OCI-LY1 (cell line): Measurements from ENCODE around the gene GFER.

Experiments used
- H2AFZ ChIP-seq: fragments of 200-600 bp; sonication (generic), shearing (Covaris generic); 2 replicates; pipeline ENCODE4 v1.6.0; 2014; ENCODE audit warnings: antibody characterized with exemption, mild to moderate bottlenecking, low read length
- H3F3A ChIP-seq: fragments of 200-600 bp; sonication (generic), shearing (Covaris generic); 2 replicates; pipeline ENCODE4 v1.6.0; 2014; ENCODE audit warnings: mild to moderate bottlenecking, antibody characterized with exemption, low read length, moderate library complexity; ENCODE audit not compliant: insufficient read depth
- H3K27ac ChIP-seq: fragments of 200-600 bp; sonication (generic); 2 replicates; pipeline ENCODE4 v1.5.1; 2014; ENCODE audit warnings: low read length, mixed run types, mild to moderate bottlenecking, low read depth; ENCODE audit not compliant: poor library complexity, severe bottlenecking
- H3K27me3 ChIP-seq: fragments of 200-600 bp; sonication (generic); 2 replicates; pipeline ENCODE4 v1.6.0; 2014; ENCODE audit warnings: antibody characterized with exemption, mild to moderate bottlenecking, low read length, moderate library complexity; ENCODE audit not compliant: insufficient read depth
- H3K36me3 ChIP-seq: fragments of 200-600 bp; sonication (generic); 2 replicates; pipeline ENCODE4 v1.6.1; 2014; ENCODE audit warnings: mild to moderate bottlenecking, antibody characterized with exemption, low read length, moderate library complexity, mixed read lengths; ENCODE audit not compliant: insufficient read depth
- H3K4me1 ChIP-seq: fragments of 200-600 bp; sonication (generic); 2 replicates; pipeline ENCODE4 v1.5.1; 2014; ENCODE audit warnings: mild to moderate bottlenecking, low read length, moderate library complexity; ENCODE audit not compliant: insufficient read depth, severe bottlenecking
- H3K4me2 ChIP-seq: fragments of 200-600 bp; sonication (generic), shearing (Covaris generic); 2 replicates; pipeline ENCODE4 v1.6.1; 2014; ENCODE audit warnings: low read length
- H3K4me3 ChIP-seq: fragments of 200-600 bp; sonication (generic); 2 replicates; pipeline ENCODE4 v1.5.1; 2014; ENCODE audit warnings: low read length, low read depth, mild to moderate bottlenecking, mixed read lengths; ENCODE audit not compliant: poor library complexity, severe bottlenecking
- H3K79me2 ChIP-seq: fragments of 200-600 bp; shearing (Covaris generic); 2 replicates; pipeline ENCODE4 v1.6.1; 2016; ENCODE audit warnings: mixed run types, low read length, mixed read lengths; ENCODE audit not compliant: insufficient read depth
- H3K9ac ChIP-seq: fragments of 200-600 bp; sonication (generic), shearing (Covaris generic); 2 replicates; pipeline ENCODE4 v1.6.1; 2014; ENCODE audit warnings: mild to moderate bottlenecking, low read length, mixed read lengths
- H3K9me2 ChIP-seq: fragments of 200-600 bp; sonication (generic), shearing (Covaris generic); 2 replicates; pipeline ENCODE4 v1.6.1; 2014; ENCODE audit warnings: low read depth, mild to moderate bottlenecking, low read length, mixed read lengths
- H3K9me3 ChIP-seq: fragments of 200-600 bp; shearing (Covaris generic); 2 replicates; pipeline ENCODE4 v1.6.1; 2014; ENCODE audit warnings: low read length, mixed read lengths
- H4K20me1 ChIP-seq: fragments of 200-600 bp; sonication (generic), shearing (Covaris generic); 2 replicates; pipeline ENCODE4 v1.6.0; 2016; ENCODE audit warnings: mild to moderate bottlenecking, low read length; ENCODE audit not compliant: insufficient read depth
- CTCF ChIP-seq: fragments of 200-600 bp; sonication (generic), shearing (Covaris generic); IDR thresholded peaks from 2 replicates; pipeline ENCODE4 v1.5.1; 2017; ENCODE audit warnings: mild to moderate bottlenecking, antibody characterized with exemption, low read length, moderate library complexity, mixed read lengths
- EZH2 ChIP-seq: fragments of 200-600 bp; sonication (generic), shearing (Covaris generic); IDR thresholded peaks from 2 replicates; pipeline ENCODE4 v1.8.0; 2017; ENCODE audit warnings: borderline replicate concordance, mixed run types, mild to moderate bottlenecking, antibody characterized with exemption, low read length, moderate library complexity, mixed read lengths

Gene GFER

DNA sequence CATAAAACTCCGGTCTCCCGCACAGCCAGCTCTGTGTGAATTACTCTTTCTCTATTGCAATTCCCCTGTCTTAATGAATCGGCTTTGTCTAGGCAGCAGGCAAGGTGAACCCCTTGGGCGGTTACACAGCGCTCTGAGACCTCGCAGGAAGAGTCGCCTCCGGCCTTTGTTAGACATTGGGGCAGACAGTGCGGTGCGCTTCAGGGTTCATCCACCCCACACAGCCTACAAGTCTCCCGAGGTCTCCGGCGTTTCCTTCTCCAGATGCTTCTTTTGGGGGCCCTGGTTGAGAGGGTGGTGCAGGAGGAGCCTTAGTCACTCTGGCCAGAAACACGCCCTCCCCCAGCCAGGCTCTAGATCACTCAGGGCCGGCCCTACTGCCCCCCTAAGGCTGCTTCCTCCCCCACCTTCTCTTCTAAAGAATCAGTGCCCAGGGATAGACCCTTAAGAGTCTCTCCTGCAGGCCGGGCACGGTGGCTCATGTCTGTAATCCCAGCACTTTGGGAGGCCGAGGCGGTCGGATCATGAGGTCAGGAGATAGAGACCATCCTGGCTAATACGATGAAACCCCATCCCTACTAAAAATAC is 39.3 kb upstream of the GFER start:
- no peak for TF ChIP-seq CTCF
- TF ChIP-seq EZH2: no peak
- Histone ChIP-seq H3K4me2 (no peak overlapping the region), H2AFZ (no peak overlapping the region), H3K27me3 (0 out of 2 replicates have a peak, but pooled peaks cover 6% of the 10 kb centered on the region), H3K27ac (no peak overlapping the region), H3K36me3 (no peaks in the 10 kb centered on the region), H3K79me2 (no peaks in the 10 kb centered on the region), H3K9ac (no peak overlapping the region), H3K9me2 (no peaks in the 10 kb centered on the region), H3K9me3 (no peaks in the 10 kb centered on the region), H4K20me1 (no peaks in the 10 kb centered on the region), H3F3A (no peaks in the 10 kb centered on the region), H3K4me1 (peaks cover 14% of the 10 kb centered on the region), H3K4me3 (no peak overlapping the region)

DNA sequence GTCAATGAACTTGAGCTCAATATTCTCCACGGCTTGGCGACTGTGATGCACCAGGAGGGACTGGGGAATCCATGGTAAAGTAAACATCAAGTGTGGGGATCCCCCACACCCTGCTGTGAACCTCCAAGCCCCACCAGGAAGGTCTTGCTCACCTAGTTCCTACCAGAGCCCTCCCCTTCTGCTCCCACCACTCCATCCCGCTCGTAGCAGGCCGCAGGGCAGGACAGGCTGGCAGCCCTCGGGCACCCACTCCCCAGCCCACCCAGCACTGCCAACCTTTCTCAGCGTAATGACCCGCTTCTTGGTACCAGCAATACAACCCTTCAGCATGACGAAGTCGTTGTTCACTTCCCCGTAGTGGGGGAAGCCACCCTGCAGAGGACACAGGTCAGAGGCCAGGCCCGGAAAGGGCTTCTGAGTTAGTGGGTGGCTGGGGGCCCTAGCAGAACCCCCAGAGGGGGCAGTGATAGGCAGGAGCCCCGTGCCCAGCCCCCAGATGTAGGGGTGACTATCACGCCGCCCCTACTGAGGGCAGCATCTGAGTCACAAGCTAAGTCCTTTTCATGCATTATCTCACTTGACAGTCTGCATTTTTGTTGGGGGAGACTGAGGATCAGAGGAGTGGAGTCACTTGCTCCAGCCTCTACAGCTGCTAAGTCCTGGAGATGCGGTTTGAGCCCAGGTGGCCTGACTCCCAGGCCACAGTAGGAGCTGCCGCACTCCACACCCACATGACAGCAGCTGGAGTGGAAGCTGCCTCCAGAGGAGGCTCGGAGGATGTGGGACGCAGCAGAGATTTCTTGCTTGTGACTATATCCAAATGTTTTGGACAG is 38.2 kb upstream of the GFER start:
- Histone ChIP-seq H3K4me1 (peaks cover 14% of the 10 kb centered on the region), H3F3A (no peaks in the 10 kb centered on the region), H3K4me3 (no peak overlapping the region), H3K79me2 (no peaks in the 10 kb centered on the region), H3K9ac (no peak overlapping the region), H3K9me2 (no peaks in the 10 kb centered on the region), H3K27me3 (peaks cover 11% of the 10 kb centered on the region; the same call in 1 of the 2 replicates), H3K4me2 (no peak overlapping the region), H3K9me3 (no peaks in the 10 kb centered on the region), H4K20me1 (no peaks in the 10 kb centered on the region), H2AFZ (no peak overlapping the region), H3K36me3 (no peaks in the 10 kb centered on the region), H3K27ac (no peak overlapping the region)
- no peak for TF ChIP-seq EZH2
- TF ChIP-seq CTCF: no peak

GRCh38 chr16:1946495-1947368 is 37.3 kb upstream of the GFER start:
- no peaks in the 10 kb centered on the region for H4K20me1 ChIP-seq
- H3K9me3 ChIP-seq: no peaks in the 10 kb centered on the region
- no peak overlapping the region for H2AFZ ChIP-seq
- no peaks in the 10 kb centered on the region for H3K36me3 ChIP-seq
- H3K9me2 ChIP-seq: no peaks in the 10 kb centered on the region
- H3K79me2 ChIP-seq: no peaks in the 10 kb centered on the region
- no peak overlapping the region for H3K4me2 ChIP-seq
- H3K9ac ChIP-seq: no peak overlapping the region
- H3K4me1 ChIP-seq: peaks cover 10% of the 10 kb centered on the region
- H3F3A ChIP-seq: no peaks in the 10 kb centered on the region
- H3K27me3 ChIP-seq: peaks cover 15% of the 10 kb centered on the region
- TF ChIP-seq CTCF (no peak), EZH2 (no peak)
- H3K4me3 ChIP-seq: no peak overlapping the region
- H3K27ac ChIP-seq: no peak overlapping the region
